ENCODE data around the gene CCR7. TPM values are rescaled to one million over a fixed set of nuclear protein-coding genes. Genes with fewer than 3 reads are reported as not detected.

Gene CCR7
- total RNA-seq, 1 donor, result not detected

- no peak for TF ChIP-seq CTCF (IDR thresholded peaks at IDR 0.05; ENCODE audit: extremely low read depth, low read depth, low read length)
- no peak for DNase-seq (ENCODE audit: insufficient read length, low spot score, missing footprints)
- H3K4me3 ChIP-seq (ENCODE audit: insufficient read depth, low read length), result no peak overlapping the region
- no peaks in the 10 kb centered on the region for H3K9me3 ChIP-seq (ENCODE audit: low read depth, low read length)
- H3K27ac ChIP-seq (ENCODE audit: low read depth, low read length), result no peak overlapping the region
- no peak overlapping the region for H3K4me2 ChIP-seq (ENCODE audit: insufficient read depth, low read length)
- no peak overlapping the region for H2AFZ ChIP-seq (ENCODE audit: low read length)
- H3K4me1 ChIP-seq (ENCODE audit: insufficient read depth, low read length), result no peaks in the 10 kb centered on the region
- no peaks in the 10 kb centered on the region for H4K20me1 ChIP-seq (ENCODE audit: insufficient read depth, low read length)
- no peaks in the 10 kb centered on the region for H3K79me2 ChIP-seq (ENCODE audit: insufficient read depth, low read length)
- no peaks in the 10 kb centered on the region for H3K36me3 ChIP-seq (ENCODE audit: insufficient read depth, low read length)
- H3K27me3 ChIP-seq (ENCODE audit: insufficient read depth, low read length), result peaks cover 21% of the 10 kb centered on the region
Measured at GRCh38 chr17:40567377-40567776, 2.1 kb upstream of the CCR7 start.

GRCh38 chr17:40565769-40566409 lies 617 bp upstream of the CCR7 start:
- Histone ChIP-seq H3K27me3 (ENCODE audit: insufficient read depth, low read length) (peaks cover 16% of the 10 kb centered on the region), H3K4me1 (ENCODE audit: insufficient read depth, low read length) (peaks cover 8% of the 10 kb centered on the region), H3K4me3 (ENCODE audit: insufficient read depth, low read length) (no peak overlapping the region), H3K36me3 (ENCODE audit: insufficient read depth, low read length) (no peaks in the 10 kb centered on the region), H2AFZ (ENCODE audit: low read length) (no peak overlapping the region), H4K20me1 (ENCODE audit: insufficient read depth, low read length) (no peaks in the 10 kb centered on the region), H3K79me2 (ENCODE audit: insufficient read depth, low read length) (no peaks in the 10 kb centered on the region), H3K9me3 (ENCODE audit: low read depth, low read length) (no peaks in the 10 kb centered on the region), H3K4me2 (ENCODE audit: insufficient read depth, low read length) (no peak overlapping the region), H3K27ac (ENCODE audit: low read depth, low read length) (no peak overlapping the region)
- TF ChIP-seq CTCF (IDR thresholded peaks at IDR 0.05; ENCODE audit: extremely low read depth, low read depth, low read length), result no peak
- no peak for DNase-seq (ENCODE audit: insufficient read length, low spot score, missing footprints)

GRCh38 chr17:40564195-40564882 lies 933 bp downstream of the CCR7 start:
- Histone ChIP-seq H3K79me2 (ENCODE audit: insufficient read depth, low read length) (no peaks in the 10 kb centered on the region), H3K4me2 (ENCODE audit: insufficient read depth, low read length) (no peak overlapping the region), H3K36me3 (ENCODE audit: insufficient read depth, low read length) (no peaks in the 10 kb centered on the region), H3K9me3 (ENCODE audit: low read depth, low read length) (no peaks in the 10 kb centered on the region), H3K27me3 (ENCODE audit: insufficient read depth, low read length) (peaks cover 6% of the 10 kb centered on the region), H3K27ac (ENCODE audit: low read depth, low read length) (no peak overlapping the region), H4K20me1 (ENCODE audit: insufficient read depth, low read length) (no peaks in the 10 kb centered on the region), H3K4me3 (ENCODE audit: insufficient read depth, low read length) (no peak overlapping the region), H3K4me1 (ENCODE audit: insufficient read depth, low read length) (peaks cover 23% of the 10 kb centered on the region), H2AFZ (ENCODE audit: low read length) (no peak overlapping the region)
- no peak for DNase-seq (ENCODE audit: insufficient read length, low spot score, missing footprints)
- TF ChIP-seq CTCF (IDR thresholded peaks at IDR 0.05; ENCODE audit: extremely low read depth, low read depth, low read length), result no peak

GRCh38 chr17:40563220-40564052 lies 1.8 kb downstream of the CCR7 start:
- H3K36me3 ChIP-seq (ENCODE audit: insufficient read depth, low read length), result no peaks in the 10 kb centered on the region
- H3K4me1 ChIP-seq (ENCODE audit: insufficient read depth, low read length), result peaks cover 28% of the 10 kb centered on the region
- no peak for DNase-seq (ENCODE audit: insufficient read length, low spot score, missing footprints)
- no peak overlapping the region for H3K4me3 ChIP-seq (ENCODE audit: insufficient read depth, low read length)
- H3K9me3 ChIP-seq (ENCODE audit: low read depth, low read length), result no peaks in the 10 kb centered on the region
- no peaks in the 10 kb centered on the region for H3K79me2 ChIP-seq (ENCODE audit: insufficient read depth, low read length)
- no peaks in the 10 kb centered on the region for H4K20me1 ChIP-seq (ENCODE audit: insufficient read depth, low read length)
- H3K27me3 ChIP-seq (ENCODE audit: insufficient read depth, low read length), result peaks cover 3% of the 10 kb centered on the region
- H2AFZ ChIP-seq (ENCODE audit: low read length), result no peak overlapping the region
- no peak for TF ChIP-seq CTCF (IDR thresholded peaks at IDR 0.05; ENCODE audit: extremely low read depth, low read depth, low read length)
- H3K27ac ChIP-seq (ENCODE audit: low read depth, low read length), result no peak overlapping the region
- H3K4me2 ChIP-seq (ENCODE audit: insufficient read depth, low read length), result no peak overlapping the region

Measured in osteoblast (primary cell).